ENCODE results near the gene NOTCH1.

DNA sequence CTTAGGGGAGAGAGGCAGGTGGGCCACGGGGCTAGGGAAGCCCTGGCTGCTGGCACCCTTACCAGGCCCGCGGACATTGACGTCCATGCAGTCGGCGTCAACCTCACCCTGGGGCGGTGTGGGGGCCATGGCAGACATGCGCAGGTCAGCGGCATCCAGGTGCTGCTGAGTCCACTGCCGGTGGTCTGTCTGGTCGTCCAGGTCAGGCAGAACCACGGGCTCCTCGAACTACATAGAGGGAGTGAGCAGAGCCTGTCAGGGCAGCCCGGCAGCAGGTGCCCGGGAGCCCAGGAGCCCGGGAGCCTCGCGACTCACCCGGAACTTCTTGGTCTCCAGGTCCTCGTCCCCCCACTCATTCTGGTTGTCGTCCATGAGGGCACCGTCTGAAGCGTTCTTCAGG, 44.2 kb downstream of the NOTCH1 start:
- TF ChIP-seq NR2C2 (CRISPR knock-in tag; IDR thresholded peaks at IDR 0.05), result no peak
- TF ChIP-seq, protein P1, sequence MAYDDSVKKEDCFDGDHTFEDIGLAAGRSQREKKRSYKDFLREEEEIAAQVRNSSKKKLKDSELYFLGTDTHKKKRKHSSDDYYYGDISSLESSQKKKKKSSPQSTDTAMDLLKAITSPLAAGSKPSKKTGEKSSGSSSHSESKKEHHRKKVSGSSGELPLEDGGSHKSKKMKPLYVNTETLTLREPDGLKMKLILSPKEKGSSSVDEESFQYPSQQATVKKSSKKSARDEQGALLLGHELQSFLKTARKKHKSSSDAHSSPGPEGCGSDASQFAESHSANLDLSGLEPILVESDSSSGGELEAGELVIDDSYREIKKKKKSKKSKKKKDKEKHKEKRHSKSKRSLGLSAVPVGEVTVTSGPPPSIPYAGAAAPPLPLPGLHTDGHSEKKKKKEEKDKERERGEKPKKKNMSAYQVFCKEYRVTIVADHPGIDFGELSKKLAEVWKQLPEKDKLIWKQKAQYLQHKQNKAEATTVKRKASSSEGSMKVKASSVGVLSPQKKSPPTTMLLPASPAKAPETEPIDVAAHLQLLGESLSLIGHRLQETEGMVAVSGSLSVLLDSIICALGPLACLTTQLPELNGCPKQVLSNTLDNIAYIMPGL (CRISPR knock-in tag; IDR thresholded peaks at IDR 0.05), result no peak
- TF ChIP-seq, protein P2, sequence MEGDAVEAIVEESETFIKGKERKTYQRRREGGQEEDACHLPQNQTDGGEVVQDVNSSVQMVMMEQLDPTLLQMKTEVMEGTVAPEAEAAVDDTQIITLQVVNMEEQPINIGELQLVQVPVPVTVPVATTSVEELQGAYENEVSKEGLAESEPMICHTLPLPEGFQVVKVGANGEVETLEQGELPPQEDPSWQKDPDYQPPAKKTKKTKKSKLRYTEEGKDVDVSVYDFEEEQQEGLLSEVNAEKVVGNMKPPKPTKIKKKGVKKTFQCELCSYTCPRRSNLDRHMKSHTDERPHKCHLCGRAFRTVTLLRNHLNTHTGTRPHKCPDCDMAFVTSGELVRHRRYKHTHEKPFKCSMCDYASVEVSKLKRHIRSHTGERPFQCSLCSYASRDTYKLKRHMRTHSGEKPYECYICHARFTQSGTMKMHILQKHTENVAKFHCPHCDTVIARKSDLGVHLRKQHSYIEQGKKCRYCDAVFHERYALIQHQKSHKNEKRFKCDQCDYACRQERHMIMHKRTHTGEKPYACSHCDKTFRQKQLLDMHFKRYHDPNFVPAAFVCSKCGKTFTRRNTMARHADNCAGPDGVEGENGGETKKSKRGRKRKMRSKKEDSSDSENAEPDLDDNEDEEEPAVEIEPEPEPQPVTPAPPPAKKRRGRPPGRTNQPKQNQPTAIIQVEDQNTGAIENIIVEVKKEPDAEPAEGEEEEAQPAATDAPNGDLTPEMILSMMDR (IDR thresholded peaks at IDR 0.05), result no peak
- TF ChIP-seq SMAD3 (CRISPR knock-in tag; IDR thresholded peaks at IDR 0.05; ENCODE audit: borderline replicate concordance), result no peak
- TF ChIP-seq TEAD1 (CRISPR knock-in tag; IDR thresholded peaks at IDR 0.05), result no peak
- no peak for TF ChIP-seq SP1 (CRISPR knock-in tag; conservative IDR thresholded peaks at IDR 0.05)
- TF ChIP-seq ESRRA (CRISPR knock-in tag; IDR thresholded peaks at IDR 0.05; ENCODE audit: borderline replicate concordance), result no peak
- no peak for TF ChIP-seq CREM (CRISPR knock-in tag; IDR thresholded peaks at IDR 0.05)
- no peak for TF ChIP-seq FOXK1 (CRISPR knock-in tag; IDR thresholded peaks at IDR 0.05)
- no peak for TF ChIP-seq NFYB (CRISPR knock-in tag; conservative IDR thresholded peaks at IDR 0.05; ENCODE audit: low read depth)
- TF ChIP-seq TEAD4 (CRISPR knock-in tag; IDR thresholded peaks at IDR 0.05), result no peak
- TF ChIP-seq, protein P3, sequence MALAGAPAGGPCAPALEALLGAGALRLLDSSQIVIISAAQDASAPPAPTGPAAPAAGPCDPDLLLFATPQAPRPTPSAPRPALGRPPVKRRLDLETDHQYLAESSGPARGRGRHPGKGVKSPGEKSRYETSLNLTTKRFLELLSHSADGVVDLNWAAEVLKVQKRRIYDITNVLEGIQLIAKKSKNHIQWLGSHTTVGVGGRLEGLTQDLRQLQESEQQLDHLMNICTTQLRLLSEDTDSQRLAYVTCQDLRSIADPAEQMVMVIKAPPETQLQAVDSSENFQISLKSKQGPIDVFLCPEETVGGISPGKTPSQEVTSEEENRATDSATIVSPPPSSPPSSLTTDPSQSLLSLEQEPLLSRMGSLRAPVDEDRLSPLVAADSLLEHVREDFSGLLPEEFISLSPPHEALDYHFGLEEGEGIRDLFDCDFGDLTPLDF (CRISPR knock-in tag; IDR thresholded peaks at IDR 0.05), result no peak

Data from WTC11 (cell line).